WERI-Rb-1 (cell line): ENCODE data around the gene MAGI2.

ENCODE experiments used
- DNase-seq: peaks from one replicate; pipeline ENCODE4 v3.0.0-alpha.2; 2020
- H3K27ac ChIP-seq: fragments of 250-450 bp; sonication (Bioruptor Pico); 2 replicates; pipeline ENCODE4 v1.5.1; 2020; ENCODE audit warnings: mild to moderate bottlenecking, moderate library complexity
- H3K27me3 ChIP-seq: fragments of 250-450 bp; sonication (Bioruptor Pico); 2 replicates; pipeline ENCODE4 v1.5.1; 2021; ENCODE audit warnings: mild to moderate bottlenecking, low read depth, moderate library complexity; ENCODE audit not compliant: insufficient read depth, severe bottlenecking
- H3K36me3 ChIP-seq: fragments of 250-450 bp; sonication (Bioruptor Pico); 2 replicates; pipeline ENCODE4 v1.5.1; 2020; ENCODE audit warnings: mild to moderate bottlenecking, moderate library complexity
- H3K4me3 ChIP-seq: 2 replicates; pipeline ENCODE4 v1.5.1; 2011; ENCODE audit warnings: low read depth, mild to moderate bottlenecking, control low read depth, low read length
- H3K9me3 ChIP-seq: fragments of 250-450 bp; sonication (Bioruptor Pico); 2 replicates; pipeline ENCODE4 v1.5.1; 2021; ENCODE audit warnings: mild to moderate bottlenecking, moderate library complexity; ENCODE audit not compliant: severe bottlenecking
- CTCF ChIP-seq: IDR thresholded peaks from 2 replicates; pipeline ENCODE4 v1.5.1; 2011; ENCODE audit warnings: low read depth, mild to moderate bottlenecking, control low read depth, inconsistent platforms, low read length

MAGI2 gene

GRCh38 chr7:79458796-79459195 is 5.3 kb upstream of the MAGI2 start:
- H3K36me3 ChIP-seq: no peaks in the 10 kb centered on the region
- H3K4me3 ChIP-seq: no peak overlapping the region
- no peak overlapping the region for H3K27ac ChIP-seq
- no peaks in the 10 kb centered on the region for H3K9me3 ChIP-seq
- no peaks in the 10 kb centered on the region for H3K27me3 ChIP-seq
- TF ChIP-seq CTCF: no peak
- no peak for DNase-seq

GRCh38 chr7:79455173-79455790 is 1.8 kb upstream of the MAGI2 start:
- TF ChIP-seq CTCF: no peak
- no peak overlapping the region for H3K27ac ChIP-seq
- no peaks in the 10 kb centered on the region for H3K36me3 ChIP-seq
- no peaks in the 10 kb centered on the region for H3K9me3 ChIP-seq
- no peaks in the 10 kb centered on the region for H3K27me3 ChIP-seq
- no peak for DNase-seq
- H3K4me3 ChIP-seq: no peak overlapping the region

DNA sequence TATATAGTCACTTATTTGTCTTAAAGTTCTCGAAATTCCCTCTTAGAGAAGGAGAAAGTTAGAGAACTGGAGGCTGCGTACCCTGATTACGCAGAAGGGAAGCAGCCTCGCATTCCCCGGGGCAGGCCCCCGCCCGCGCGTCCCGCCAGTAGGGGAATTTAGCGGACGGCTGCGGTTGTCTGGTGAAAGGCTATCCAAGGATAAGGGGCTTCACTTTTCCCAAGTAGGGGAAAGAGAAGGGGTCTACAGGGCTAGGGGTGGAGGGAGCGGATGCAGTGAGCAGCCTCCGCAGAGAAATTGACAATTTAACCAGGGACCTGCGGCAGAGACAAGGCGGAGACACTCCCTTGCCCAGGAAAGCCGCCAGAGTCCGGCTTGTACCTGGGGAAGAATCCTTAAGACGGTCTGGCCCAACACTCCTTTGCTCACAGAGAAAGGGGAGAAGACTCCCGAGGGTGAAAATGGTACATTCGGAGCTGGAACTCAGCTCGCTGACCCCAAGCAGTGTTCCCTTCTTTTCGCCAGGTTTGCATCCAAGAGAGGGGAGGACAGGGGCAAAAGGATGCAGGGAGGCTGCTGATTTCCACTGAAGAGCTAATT is 994 bp upstream of the MAGI2 start:
- no peak for TF ChIP-seq CTCF
- peak overlapping the region; percentile 96 for H3K4me3 ChIP-seq
- peak; percentile 24 for DNase-seq

GRCh38 chr7:79453266-79453557 is 255 bp downstream of the MAGI2 start:
- Histone ChIP-seq H3K36me3 (no peaks in the 10 kb centered on the region), H3K4me3 (peak overlapping the region; percentile 96), H3K27ac (no peak overlapping the region), H3K27me3 (no peaks in the 10 kb centered on the region), H3K9me3 (no peaks in the 10 kb centered on the region)
- TF ChIP-seq CTCF: no peak
- no peak for DNase-seq

More for the DNA sequence above, 994 bp upstream of the MAGI2 start:
- Histone ChIP-seq H3K9me3 (no peaks in the 10 kb centered on the region), H3K36me3 (no peaks in the 10 kb centered on the region), H3K27me3 (no peaks in the 10 kb centered on the region), H3K27ac (no peak overlapping the region)

- peak; percentile 35 for DNase-seq
- no peaks in the 10 kb centered on the region for H3K27me3 ChIP-seq
- no peak overlapping the region for H3K27ac ChIP-seq
- H3K36me3 ChIP-seq: no peaks in the 10 kb centered on the region
- peak overlapping the region; percentile 96 for H3K4me3 ChIP-seq
- no peak for TF ChIP-seq CTCF
- no peaks in the 10 kb centered on the region for H3K9me3 ChIP-seq
Measured at GRCh38 chr7:79452495-79453265, 787 bp downstream of the MAGI2 start.
